DMS153 treated with DMSO at 0.1 percent for 48 hours (cell line): ENCODE results near the gene SCFD2.

Experiments
- DNase-seq: peaks from one replicate; lab custom pipeline; 2025; ENCODE audit not compliant: unreplicated experiment; lab: John Stamatoyannopoulos, UW

Gene SCFD2

GRCh38 chr4:52863324-52863723 is 502.5 kb downstream of the SCFD2 start:
- DNase-seq = no peak

- no peak for DNase-seq
These were observed 503.2 kb downstream of the SCFD2 start for GRCh38 chr4:52862639-52863161.

GRCh38 chr4:52861879-52862616 is 503.8 kb downstream of the SCFD2 start, which contains the start of gene RASL11B:
Gene RASL11B, plus strand, starts transcription at chr4:52862317. Its CDS starts 191 bp downstream, at chr4:52862508.
- DNase-seq = peak; percentile 48

- no peak for DNase-seq
These were observed 504.6 kb downstream of the SCFD2 start for GRCh38 chr4:52861171-52861823.

GRCh38 chr4:52860361-52860760 is 505.5 kb downstream of the SCFD2 start:
- no peak for DNase-seq

GRCh38 chr4:52856801-52857200 is 509.1 kb downstream of the SCFD2 start:
- no peak for DNase-seq

- DNase-seq = no peak
These were observed 512.5 kb downstream of the SCFD2 start for GRCh38 chr4:52853351-52853750.

- DNase-seq = no peak
These were observed 513.1 kb downstream of the SCFD2 start for GRCh38 chr4:52852711-52853110.

- DNase-seq = no peak
These were observed 513.8 kb downstream of the SCFD2 start for GRCh38 chr4:52852041-52852440.

GRCh38 chr4:52850406-52851124 is 515.3 kb downstream of the SCFD2 start:
- no peak for DNase-seq

GRCh38 chr4:52848254-52848653 is 517.6 kb downstream of the SCFD2 start:
- no peak for DNase-seq

- no peak for DNase-seq
These were observed 519.4 kb downstream of the SCFD2 start for GRCh38 chr4:52846502-52846901.

GRCh38 chr4:52844596-52844995 is 521.3 kb downstream of the SCFD2 start:
- DNase-seq = no peak

GRCh38 chr4:52843958-52844357 is 521.9 kb downstream of the SCFD2 start:
- DNase-seq = no peak

- DNase-seq = no peak
These were observed 522.5 kb downstream of the SCFD2 start for GRCh38 chr4:52843351-52843750.

GRCh38 chr4:52842792-52843191 is 523.1 kb downstream of the SCFD2 start:
- no peak for DNase-seq

GRCh38 chr4:52841682-52842456 is 524.0 kb downstream of the SCFD2 start:
- DNase-seq = no peak

- no peak for DNase-seq
These were observed 525.1 kb downstream of the SCFD2 start for GRCh38 chr4:52840531-52841370.

GRCh38 chr4:52838729-52839586 is 526.9 kb downstream of the SCFD2 start:
- DNase-seq = no peak
